SH-SY5Y (cell line): ENCODE measurements around the gene KNTC1.

ENCODE experiments used
- GATA2 ChIP-seq: IDR thresholded peaks from 2 replicates; pipeline ENCODE4 v1.6.1; 2011; ENCODE audit warnings: mild to moderate bottlenecking, low read depth, low read length
- GATA3 ChIP-seq: IDR thresholded peaks from 2 replicates; pipeline ENCODE4 v1.6.1; 2011; ENCODE audit warnings: low read depth, mild to moderate bottlenecking, low read length, moderate library complexity

DNA sequence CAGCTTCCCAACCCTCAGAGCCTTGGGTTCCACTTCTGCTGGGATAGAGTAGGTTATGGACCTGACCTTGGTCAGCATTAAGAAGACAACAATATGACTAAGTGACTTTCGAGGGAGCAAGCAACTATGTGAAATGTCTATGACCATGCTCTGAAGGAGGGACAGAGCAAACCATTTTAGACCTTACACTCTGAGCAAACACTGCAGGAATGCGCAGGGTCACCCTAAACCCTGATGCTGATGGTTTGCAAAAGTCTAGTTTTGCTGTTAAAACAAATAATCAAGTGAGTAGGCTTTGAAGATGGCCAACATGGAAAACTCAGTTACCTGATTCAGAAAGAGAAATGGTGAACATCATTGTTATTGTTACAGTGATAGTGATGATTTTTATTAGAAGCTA lies 35.1 kb upstream of the KNTC1 start:
- TF ChIP-seq GATA2 (no peak), GATA3 (no peak)
